Upper lobe of left lung (tissue), 6 donors: ENCODE measurements around the gene MICAL2. TPM values are rescaled to one million over a fixed set of nuclear protein-coding genes. Genes with fewer than 3 reads are reported as not detected.

Source experiments
- ATAC-seq, 2 donors: fragments of 200-7000 bp; cut with Tn5 transposase; one replicate each; pipeline ENCODE4 v1.9.1; 2022; ENCODE audit warnings: mild to moderate bottlenecking in 2 of 2, moderate library complexity in 2 of 2; ENCODE audit not compliant: low FRiP score in 2 of 2
- DNase-seq, 2 donors: peaks; one replicate each; pipeline ENCODE4 v3.0.0-alpha.2; 2019 to 2020
- H3K27ac ChIP-seq, 4 donors: fragments of 200-600 bp; sonication (generic); one replicate each; pipeline ENCODE4 v1.5.1; 2016 to 2019
- H3K27me3 ChIP-seq, 4 donors: fragments of 200-600 bp; sonication (generic); one replicate each; pipeline ENCODE4 v1.5.1; 2017 to 2019
- H3K36me3 ChIP-seq, 4 donors: fragments of 200-600 bp; sonication (generic); one replicate each; pipeline ENCODE4 v1.5.1; 2016 to 2019
- H3K4me1 ChIP-seq, 4 donors: fragments of 200-600 bp; sonication (generic); one replicate each; pipeline ENCODE4 v1.5.1; 2018 to 2019
- H3K4me3 ChIP-seq, 4 donors: fragments of 200-600 bp; sonication (generic); one replicate each; pipeline ENCODE4 v1.5.1; 2017 to 2019; ENCODE audit warnings: mild to moderate bottlenecking in 2 of 4, moderate library complexity in 1 of 4
- H3K9me3 ChIP-seq, 4 donors: fragments of 200-600 bp; sonication (generic); one replicate each; pipeline ENCODE4 v1.5.1; 2018 to 2019
- EP300 ChIP-seq, 4 donors: sonication (generic); formaldehyde crosslinking; IDR thresholded peaks; one replicate each; pipeline ENCODE4 v1.5.1; 2017; ENCODE audit warnings: antibody characterized with exemption in 4 of 4, control low read depth in 2 of 4
- POLR2A ChIP-seq, 4 donors: fragments of 450-650 bp; IDR thresholded peaks; one replicate each; pipeline ENCODE4 v1.5.1; 2016 to 2017; ENCODE audit warnings: antibody characterized with exemption in 4 of 4, mild to moderate bottlenecking in 2 of 4
- POLR2AphosphoS5 ChIP-seq, 2 donors: sonication (generic); formaldehyde crosslinking; IDR thresholded peaks; one replicate each; pipeline ENCODE4 v1.5.1; 2017; ENCODE audit warnings: antibody characterized with exemption in 2 of 2
- WGBS, 2 donors: methylation state at CpG; one replicate each; pipeline ENCODE4 v1.1.5; 2017 to 2018; 5-methylcytosine and 5-hydroxymethylcytosine counted together
- total RNA-seq, 6 donors: library from RNA; depleted of rRNA in 4 of 6; stranded (reverse); fragments of >200 nt in 4 of 6; gene quantifications; one replicate each; pipeline versions ENCODE4 v1.1.0 to v1.2.1, GENCODE V29; 2016 to 2021
- TF ChIP-seq, protein P1 (sequence below), 6 experiments: fragments of 450-650 bp in 4 of 6; fragments of 200-600 bp in 2 of 6; sonication (generic) in 2 of 6; IDR thresholded peaks; one replicate each; pipeline ENCODE4 v1.5.1; 2016 to 2019; ENCODE audit warnings: antibody characterized with exemption in 6 of 6
- donor health status: DM: no; HTN: no; CAD: no; lungs with moderate emphysema.
- donor health status: DM: no; HTN: yes; CAD: no; lungs with severe emphysema.

The MICAL2 gene
- total RNA-seq, 6 donors from 2014 or later: 138 to 327 (median 175) TPM

DNA sequence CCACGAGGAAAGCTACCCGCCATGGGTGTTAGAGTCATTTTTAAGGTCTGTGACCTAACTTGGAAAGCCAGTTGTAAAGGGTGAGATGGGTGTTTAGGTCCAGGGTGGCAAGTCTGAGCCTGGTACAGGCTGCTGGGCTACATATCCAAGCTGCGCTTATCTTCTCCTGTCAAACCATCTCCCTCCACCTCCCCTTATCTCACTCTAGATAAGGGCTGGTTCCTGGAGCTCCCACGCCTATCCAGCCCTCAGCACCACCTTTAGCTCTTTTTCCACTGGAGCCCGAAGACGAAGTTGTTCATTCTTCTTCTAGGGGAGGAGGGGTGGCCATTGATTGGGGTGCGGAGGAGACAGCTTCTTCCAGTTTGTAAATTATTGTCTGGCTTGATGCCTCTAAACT, 48.5 kb downstream of the MICAL2 start:
- 74 to 75% methylated on average over 7 of the region's 7 CpGs for WGBS, 2 donors
- no peak for ATAC-seq

DNA sequence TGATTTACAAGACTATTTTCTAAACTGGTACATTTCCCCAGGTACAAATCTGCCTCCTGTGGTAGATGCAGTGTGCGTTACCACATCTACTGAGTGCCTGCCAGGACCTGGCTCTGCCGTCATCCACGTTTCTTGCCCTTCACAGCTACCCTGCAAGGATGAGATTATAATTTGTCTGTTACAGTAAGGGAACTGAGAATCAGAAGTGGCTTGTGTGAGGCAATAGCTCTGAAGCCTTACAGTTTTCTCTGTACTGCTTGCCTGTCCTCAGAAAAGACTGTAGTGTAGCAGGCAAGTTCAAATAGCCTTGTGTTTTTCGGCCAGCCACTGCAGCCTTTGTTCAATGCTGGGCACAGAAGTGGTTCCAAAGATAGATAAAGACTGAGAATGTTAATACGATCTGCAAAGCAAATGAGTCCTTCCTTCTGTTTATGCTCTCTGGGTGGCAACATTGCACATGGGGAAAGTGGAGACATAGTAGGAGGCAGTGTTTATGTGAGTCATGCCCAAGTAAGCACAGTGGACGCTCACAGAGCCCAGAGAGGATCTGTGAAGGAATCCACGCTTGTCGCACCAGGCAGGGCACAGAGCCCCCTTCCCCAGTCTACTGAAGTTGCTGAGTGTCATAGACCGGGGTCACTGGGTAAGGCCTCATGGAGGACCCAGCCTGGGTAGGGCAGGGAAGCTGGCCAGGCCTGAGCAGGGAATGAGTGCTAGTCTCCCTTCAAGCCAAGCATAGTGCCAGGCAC, 49.1 kb downstream of the MICAL2 start:
- H3K9me3 ChIP-seq: no peaks in the 10 kb centered on the region
- peak overlapping the region; percentile 66 to 76 (median 68) for H3K27ac ChIP-seq
- DNase-seq: peak in 1 of 2 donors; percentile 66
- peak; percentile 69 to 72 for ATAC-seq
- H3K27me3 ChIP-seq: no peaks in the 10 kb centered on the region
- H3K4me1 ChIP-seq: peaks cover 37 to 58% (median 53%) of the 10 kb centered on the region in 4 donors
- no peak overlapping the region for H3K4me3 ChIP-seq
- 59 to 65% methylated on average over 9 of the region's 9 CpGs for whole genome bisulfite sequencing, 2 donors
- H3K36me3 ChIP-seq: peaks cover 4 to 29% (median 7%) of the 10 kb centered on the region in 4 donors
- TF ChIP-seq EP300 (IDR thresholded peaks at IDR 0.05) (no peak), POLR2AphosphoS5 (IDR thresholded peaks at IDR 0.05) (peak in 1 of 2 donors; percentile 13)

More for the DNA sequence above, 48.5 kb downstream of the MICAL2 start:
- Histone ChIP-seq H3K4me3 (no peak overlapping the region), H3K9me3 (no peaks in the 10 kb centered on the region), H3K27me3 (no peaks in the 10 kb centered on the region), H3K4me1 (peaks cover 33 to 58% (median 51%) of the 10 kb centered on the region in 4 donors), H3K27ac (peak overlapping the region; percentile 66 to 76 (median 68)), H3K36me3 (peaks cover 4 to 25% (median 9%) of the 10 kb centered on the region in 4 donors)
- no peak for DNase-seq
- TF ChIP-seq EP300 (IDR thresholded peaks at IDR 0.05) (no peak), POLR2AphosphoS5 (IDR thresholded peaks at IDR 0.05) (no peak), POLR2A (IDR thresholded peaks at IDR 0.05) (no peak)
- TF ChIP-seq, protein P1, sequence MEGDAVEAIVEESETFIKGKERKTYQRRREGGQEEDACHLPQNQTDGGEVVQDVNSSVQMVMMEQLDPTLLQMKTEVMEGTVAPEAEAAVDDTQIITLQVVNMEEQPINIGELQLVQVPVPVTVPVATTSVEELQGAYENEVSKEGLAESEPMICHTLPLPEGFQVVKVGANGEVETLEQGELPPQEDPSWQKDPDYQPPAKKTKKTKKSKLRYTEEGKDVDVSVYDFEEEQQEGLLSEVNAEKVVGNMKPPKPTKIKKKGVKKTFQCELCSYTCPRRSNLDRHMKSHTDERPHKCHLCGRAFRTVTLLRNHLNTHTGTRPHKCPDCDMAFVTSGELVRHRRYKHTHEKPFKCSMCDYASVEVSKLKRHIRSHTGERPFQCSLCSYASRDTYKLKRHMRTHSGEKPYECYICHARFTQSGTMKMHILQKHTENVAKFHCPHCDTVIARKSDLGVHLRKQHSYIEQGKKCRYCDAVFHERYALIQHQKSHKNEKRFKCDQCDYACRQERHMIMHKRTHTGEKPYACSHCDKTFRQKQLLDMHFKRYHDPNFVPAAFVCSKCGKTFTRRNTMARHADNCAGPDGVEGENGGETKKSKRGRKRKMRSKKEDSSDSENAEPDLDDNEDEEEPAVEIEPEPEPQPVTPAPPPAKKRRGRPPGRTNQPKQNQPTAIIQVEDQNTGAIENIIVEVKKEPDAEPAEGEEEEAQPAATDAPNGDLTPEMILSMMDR (IDR thresholded peaks at IDR 0.05): no peak

DNA sequence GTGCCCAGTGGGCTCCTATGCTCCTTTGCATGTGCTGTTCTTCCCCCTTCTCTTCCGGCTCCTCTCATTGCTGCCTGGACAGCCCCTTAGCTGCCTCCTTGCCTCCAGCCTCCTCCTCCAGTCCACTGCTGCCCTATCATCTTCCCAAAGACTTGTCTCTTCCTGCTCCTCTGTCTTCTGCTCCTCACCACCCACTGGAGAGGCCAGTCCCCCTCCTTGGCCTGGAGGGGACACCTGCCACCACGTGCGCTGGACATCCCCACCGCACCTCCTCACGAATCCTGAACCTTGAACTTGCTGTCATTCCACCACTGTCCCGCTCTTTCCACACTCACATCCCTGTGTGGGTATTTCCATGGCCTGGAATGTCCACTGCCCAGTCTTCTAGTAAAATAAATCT, 49.8 kb downstream of the MICAL2 start:
- H3K4me1 ChIP-seq: peaks cover 37 to 58% (median 53%) of the 10 kb centered on the region in 4 donors
- peaks cover 4 to 22% (median 7%) of the 10 kb centered on the region in 4 donors for H3K36me3 ChIP-seq
- peak in 1 of 2 donors; percentile 30 for DNase-seq
- no peak overlapping the region for H3K4me3 ChIP-seq
- ATAC-seq: no peak
- WGBS, 2 donors: 96 to 98% methylated on average over 6 of the region's 6 CpGs
- H3K27ac ChIP-seq: peak overlapping the region; percentile 66 to 76 (median 68)
- H3K27me3 ChIP-seq: no peaks in the 10 kb centered on the region
- H3K9me3 ChIP-seq: no peaks in the 10 kb centered on the region
- TF ChIP-seq POLR2AphosphoS5 (IDR thresholded peaks at IDR 0.05) (no peak), EP300 (IDR thresholded peaks at IDR 0.05) (no peak), POLR2A (IDR thresholded peaks at IDR 0.05) (no peak)
- TF ChIP-seq, protein P1 (IDR thresholded peaks at IDR 0.05): no peak

DNA sequence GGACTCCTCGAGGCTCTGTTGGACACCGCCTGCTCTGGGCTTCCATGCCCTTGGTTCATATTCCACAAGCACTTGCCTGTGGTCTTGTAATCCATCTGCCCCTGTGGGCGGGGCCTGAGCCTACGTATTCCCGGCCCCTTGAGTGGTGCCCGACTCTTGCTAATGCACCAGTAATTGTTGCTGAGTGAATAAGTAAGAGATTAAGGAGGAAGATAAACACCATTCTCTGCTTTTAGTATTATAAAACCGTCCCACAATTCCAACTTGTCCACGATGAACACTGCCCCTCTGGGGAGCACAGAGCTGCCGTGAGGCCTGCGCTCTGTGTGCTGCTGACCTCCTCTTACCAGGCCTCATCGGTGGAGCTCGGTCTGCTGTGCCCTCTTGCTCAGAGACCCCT, 50.3 kb downstream of the MICAL2 start:
- no peak overlapping the region for H3K4me3 ChIP-seq
- 71 to 84% methylated on average over 12 of the region's 12 CpGs for WGBS, 2 donors
- H3K4me1 ChIP-seq: peaks cover 37 to 58% (median 53%) of the 10 kb centered on the region in 4 donors
- no peaks in the 10 kb centered on the region for H3K9me3 ChIP-seq
- peaks cover 4 to 22% (median 9%) of the 10 kb centered on the region in 4 donors for H3K36me3 ChIP-seq
- DNase-seq (peak; percentile 34 to 71), ATAC-seq (no peak)
- peak overlapping the region; percentile 66 to 76 (median 68) for H3K27ac ChIP-seq
- H3K27me3 ChIP-seq: no peaks in the 10 kb centered on the region
- TF ChIP-seq POLR2A (IDR thresholded peaks at IDR 0.05) (no peak), POLR2AphosphoS5 (IDR thresholded peaks at IDR 0.05) (no peak), EP300 (IDR thresholded peaks at IDR 0.05) (no peak)
- TF ChIP-seq, protein P1 (IDR thresholded peaks at IDR 0.05): no peak

DNA sequence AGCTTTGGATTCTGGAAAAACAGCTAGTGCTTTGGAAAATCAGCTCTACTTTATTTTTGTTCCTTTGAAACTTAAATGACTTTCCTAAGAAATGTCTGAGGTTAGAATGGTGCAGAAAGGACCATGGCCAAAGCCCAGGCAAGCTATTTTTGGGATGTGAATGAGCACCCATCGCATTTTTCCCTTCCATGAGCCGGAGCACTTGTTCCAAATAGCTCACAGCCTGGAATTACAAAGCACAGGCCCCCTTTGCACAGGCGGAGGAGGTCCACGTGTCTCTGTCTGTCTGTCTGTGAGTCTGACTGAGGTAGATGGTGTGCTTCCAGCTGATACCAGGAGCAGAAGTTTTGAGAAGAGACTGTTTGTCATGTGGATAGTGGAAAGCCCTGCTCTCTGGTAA, 50.7 kb downstream of the MICAL2 start:
- H3K4me1 ChIP-seq: peaks cover 34 to 58% (median 52%) of the 10 kb centered on the region in 4 donors

More for the DNA sequence above, 50.7 kb downstream of the MICAL2 start:
- DNase-seq: no peak
- Histone ChIP-seq H3K36me3 (peaks cover 4 to 22% (median 10%) of the 10 kb centered on the region in 4 donors), H3K27ac (peak overlapping the region; percentile 16 to 76 (median 68)), H3K4me3 (no peak overlapping the region), H3K9me3 (no peaks in the 10 kb centered on the region), H3K27me3 (no peaks in the 10 kb centered on the region)
- 79 to 83% methylated on average over 4 of the region's 4 CpGs for WGBS, 2 donors
- TF ChIP-seq POLR2A (IDR thresholded peaks at IDR 0.05) (no peak), POLR2AphosphoS5 (IDR thresholded peaks at IDR 0.05) (no peak)
- no peak for ATAC-seq
